Fibroblast of skin of scalp (primary cell): ENCODE results near the gene PIP4K2C.
"Not testable (repeated sequence)": the region's sequence is repeated elsewhere in the genome, so short reads cannot be mapped to it uniquely, and the experiment has no call there.

Experiments
- DNase-seq: peaks from one replicate; pipeline ENCODE4 v3.0.0-alpha.2; 2013

Gene PIP4K2C

DNA sequence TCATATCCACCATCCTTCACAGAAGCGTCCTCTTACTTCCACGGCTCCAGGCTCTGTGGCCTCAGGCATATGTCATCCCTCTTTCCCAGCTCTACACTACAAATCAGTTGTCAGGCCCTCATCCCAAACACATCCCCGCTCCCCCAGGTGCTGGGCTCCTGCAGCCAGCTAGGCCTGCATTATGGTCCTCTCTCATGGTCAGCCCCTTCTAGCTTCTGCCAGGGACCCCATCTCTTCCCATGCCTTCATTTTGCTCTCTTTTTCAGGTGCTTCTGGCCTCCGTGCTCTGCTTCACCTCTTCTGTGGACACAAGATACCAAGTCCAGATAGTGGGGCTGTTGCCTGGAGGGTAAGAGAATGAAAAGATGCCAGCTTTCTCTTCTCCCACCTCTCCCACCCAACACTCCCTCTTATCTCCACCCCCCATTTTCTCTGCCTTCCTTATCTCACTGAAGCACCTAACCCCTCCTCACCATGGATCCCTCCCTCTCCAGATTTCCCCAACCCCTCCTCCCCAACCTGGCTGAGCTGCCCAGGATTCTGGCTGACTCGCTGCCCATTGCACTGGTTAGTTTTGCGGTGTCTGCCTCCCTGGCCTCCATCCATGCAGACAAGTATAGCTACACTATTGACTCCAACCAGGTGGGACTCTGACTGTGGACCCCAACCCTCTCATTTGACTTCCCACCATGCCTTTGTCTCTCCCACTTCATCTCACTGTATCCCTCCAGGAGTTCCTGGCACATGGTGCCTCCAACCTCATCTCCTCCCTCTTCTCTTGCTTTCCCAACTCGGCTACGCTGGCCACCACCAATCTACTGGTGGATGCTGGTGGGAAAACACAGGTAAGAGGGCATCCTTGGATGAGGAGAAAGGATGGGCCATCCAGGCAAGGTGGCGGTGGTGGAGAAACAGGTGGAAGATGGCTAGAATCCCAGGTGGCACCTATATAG is 31.6 kb downstream of the PIP4K2C start:
- no peak for DNase-seq

DNA sequence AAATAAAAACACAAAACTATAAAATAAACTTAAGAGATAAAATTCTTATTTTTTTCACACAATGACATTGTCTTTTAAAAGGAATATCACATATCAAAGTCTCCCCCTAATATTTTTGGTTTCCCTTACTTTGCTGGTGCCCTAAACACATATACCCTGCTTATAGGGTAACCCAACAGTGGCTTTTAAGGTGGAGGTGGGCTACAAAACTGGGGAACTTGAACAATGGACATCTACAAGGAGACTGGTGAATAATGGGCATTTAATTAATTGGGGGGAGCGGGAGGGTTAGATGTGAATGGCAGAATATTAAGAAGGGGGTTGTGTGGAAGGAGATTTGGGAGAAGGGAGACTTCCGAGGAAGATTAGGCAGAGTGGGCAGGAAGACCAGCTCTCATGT is 32.4 kb downstream of the PIP4K2C start:
- no peak for DNase-seq

DNA sequence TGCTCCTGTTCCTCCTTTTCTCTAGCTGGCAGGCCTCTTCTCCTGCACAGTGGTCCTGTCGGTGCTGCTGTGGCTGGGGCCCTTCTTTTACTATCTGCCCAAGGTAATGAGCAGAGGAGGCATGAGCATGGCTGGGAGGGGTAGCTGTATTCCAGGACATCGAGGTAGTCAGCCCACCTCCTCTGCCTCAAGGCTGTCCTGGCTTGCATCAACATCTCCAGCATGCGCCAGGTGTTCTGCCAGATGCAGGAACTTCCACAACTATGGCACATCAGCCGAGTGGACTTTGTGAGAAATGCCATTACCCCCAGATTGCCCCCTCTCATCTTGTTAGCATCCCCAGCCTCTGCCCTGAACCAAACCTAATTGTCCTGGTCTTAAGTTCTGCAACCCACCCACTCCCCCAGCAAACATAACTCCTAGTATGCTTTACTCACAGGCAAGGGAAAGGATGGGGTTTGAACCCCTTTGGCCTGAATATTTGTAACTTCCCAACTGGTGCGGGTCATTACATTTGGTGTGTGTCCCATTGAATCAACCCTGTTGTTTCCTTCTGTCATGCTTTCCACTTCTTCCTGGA is 32.9 kb downstream of the PIP4K2C start:
- no peak for DNase-seq

DNA sequence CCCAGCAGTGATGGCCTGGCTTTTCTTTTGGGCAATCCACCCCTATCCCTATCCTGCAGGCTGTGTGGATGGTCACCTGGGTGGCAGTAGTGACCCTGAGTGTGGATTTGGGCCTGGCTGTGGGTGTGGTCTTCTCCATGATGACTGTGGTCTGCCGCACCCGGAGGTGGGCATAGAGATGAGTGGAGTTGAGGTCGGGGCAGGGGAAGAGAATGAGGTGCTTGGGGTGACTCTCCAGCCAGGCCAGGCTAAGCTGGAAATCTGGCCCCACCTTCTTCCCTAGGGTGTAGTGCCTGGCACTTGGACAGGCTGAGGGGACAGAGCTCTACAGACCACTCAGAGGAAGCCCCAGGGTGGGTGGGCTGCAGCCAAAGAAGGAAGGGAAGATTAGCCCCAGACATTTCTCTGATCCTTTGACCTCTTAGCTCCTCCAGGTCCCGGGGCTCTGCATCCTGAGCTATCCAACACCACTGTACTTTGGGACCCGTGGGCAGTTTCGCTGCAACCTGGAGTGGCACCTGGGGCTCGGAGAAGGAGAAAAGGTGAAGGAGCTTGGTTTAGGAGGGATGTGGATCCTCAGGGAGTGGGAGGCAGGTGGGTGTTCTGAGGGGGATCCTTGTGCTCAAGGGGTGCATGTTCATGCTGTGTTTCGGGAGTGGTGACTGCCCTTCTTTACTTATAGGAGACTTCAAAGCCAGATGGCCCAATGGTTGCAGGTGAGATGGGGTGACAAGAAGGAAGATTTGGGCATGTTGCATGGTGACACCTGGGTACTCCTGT is 33.6 kb downstream of the PIP4K2C start:
- no peak for DNase-seq

DNA sequence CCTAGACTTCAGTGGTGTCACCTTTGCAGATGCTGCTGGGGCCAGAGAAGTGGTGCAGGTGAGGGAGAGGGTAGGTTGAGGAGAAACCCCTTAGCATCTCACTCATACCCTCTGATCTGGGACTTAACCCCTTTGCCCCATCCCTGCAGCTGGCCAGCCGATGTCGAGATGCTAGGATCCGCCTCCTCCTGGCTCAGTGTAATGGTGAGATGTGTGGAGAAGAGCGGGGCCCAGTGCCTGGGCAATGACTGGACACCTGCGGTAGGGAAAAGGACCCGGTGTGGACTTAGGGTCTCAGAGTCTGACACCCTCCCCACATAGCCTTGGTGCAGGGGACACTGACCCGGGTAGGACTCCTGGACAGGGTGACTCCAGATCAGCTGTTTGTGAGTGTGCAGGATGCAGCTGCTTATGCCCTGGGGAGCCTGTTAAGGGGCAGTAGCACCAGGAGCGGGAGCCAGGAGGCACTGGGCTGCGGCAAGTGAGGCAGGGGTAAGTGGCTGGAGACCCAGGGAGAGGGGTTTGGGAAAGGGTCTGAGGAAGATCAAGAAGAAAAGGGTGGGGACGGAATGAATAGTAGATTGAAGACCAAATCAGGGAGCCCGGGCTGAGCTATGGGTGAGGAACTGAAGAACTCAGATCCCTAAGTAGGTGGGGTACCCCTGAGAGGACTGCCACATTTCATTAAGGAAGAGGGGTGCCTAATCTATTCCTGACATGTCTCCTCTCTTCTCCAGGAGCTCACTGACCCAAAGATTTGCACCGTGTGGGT is 34.5 kb downstream of the PIP4K2C start:
- DNase-seq, result no peak

DNA sequence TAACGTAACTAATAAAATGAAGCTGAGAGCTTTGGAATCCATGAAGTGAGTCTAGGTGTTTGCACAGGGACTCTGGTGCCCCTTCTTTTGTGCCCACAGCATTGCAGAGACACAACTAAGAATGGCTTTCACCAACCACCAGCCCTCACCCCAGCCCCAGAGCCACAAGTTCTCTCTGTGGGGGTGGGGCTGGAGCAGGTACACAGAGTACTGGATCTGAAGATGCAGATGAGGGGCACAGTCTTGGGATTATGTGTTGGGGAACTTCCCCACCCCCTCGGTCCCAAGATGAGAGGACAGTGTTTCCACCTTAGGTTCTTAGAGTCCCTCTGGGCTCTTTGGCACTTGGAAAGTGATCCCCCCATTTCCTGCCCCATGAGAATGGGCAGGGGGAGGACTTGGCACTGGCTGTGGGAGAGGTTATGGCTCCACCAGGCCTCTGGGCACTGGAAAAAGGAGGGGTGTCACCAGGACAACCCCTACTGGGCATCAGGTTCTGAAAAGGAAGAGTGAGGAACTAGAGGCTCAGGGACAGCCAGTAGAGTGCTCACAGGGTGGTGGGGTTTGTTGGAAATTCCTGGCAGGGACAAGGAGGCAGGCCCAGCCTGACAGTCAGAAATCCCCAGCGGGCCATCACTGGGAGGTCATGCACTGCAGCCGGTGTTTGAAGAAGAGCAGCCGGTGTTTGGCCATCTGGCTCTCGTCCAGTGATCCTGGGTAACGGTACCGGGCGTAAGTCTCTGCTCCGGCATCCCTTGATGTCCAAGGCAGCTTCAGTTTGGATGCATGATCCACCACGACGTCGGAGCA is 35.3 kb downstream of the PIP4K2C start:
- DNase-seq, result no peak

DNA sequence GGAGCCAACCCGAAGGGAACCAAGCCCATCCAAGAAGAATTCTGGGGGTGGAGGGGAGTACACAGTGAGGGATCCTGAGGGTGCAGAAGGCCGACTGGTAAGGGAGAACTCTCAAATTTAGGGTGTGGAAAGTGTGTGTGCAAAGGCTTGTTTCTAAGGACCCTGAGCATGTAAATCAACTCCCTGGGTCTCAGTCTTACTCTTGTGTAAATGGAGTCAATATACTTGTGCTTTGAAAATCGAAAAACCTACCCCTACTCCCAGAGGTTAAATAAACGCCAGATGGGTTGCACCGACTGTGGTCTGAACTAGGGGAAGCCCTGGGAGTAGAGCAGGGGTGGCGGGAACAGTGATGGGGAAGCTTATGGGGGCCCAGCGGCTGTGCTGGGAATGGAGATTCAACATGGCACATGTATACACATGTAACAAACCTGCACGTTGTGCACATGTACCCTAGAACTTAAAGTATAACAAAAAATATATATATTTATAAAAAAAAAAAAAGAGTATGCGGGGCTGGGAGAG is 36.0 kb downstream of the PIP4K2C start:
- no peak for DNase-seq

DNA sequence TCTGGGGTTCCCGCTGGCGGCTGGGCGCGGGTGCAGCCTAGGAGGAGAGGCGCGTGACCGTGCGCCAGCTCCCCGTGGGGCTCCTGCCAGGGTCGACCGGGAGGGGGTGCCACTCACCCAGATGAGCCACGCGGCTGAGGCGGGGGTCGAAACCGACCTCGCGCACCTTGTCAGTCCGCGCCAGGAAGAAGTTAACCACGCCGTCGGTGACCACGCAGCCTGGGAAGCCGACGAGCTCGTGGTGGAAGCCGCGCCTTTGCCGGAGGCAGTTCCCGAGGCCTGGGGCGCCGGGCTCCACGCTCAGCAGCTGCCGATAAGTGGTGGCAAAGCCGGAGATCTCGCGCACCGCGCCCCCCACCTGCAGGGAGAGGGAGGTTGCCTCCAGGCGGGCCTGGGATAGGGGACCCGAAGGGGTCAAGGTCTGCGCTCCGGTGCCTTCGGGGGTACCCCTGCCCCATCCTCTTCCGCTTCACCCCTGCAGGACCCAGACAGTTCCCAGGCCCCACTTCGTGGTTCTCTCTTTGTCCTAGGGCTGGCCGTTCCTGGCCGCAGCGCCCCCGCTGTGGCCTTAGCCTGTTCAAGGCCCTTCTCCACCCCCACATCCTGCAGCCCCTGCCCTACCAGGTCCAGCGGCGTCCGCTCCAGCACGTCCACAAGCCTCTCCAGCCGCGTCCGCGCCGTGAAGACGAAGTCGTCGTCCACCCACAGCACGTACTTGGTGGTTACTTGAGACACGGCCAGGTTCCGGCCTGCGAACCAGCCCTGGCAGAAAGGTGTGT is 36.7 kb downstream of the PIP4K2C start:
- DNase-seq, result no peak

DNA sequence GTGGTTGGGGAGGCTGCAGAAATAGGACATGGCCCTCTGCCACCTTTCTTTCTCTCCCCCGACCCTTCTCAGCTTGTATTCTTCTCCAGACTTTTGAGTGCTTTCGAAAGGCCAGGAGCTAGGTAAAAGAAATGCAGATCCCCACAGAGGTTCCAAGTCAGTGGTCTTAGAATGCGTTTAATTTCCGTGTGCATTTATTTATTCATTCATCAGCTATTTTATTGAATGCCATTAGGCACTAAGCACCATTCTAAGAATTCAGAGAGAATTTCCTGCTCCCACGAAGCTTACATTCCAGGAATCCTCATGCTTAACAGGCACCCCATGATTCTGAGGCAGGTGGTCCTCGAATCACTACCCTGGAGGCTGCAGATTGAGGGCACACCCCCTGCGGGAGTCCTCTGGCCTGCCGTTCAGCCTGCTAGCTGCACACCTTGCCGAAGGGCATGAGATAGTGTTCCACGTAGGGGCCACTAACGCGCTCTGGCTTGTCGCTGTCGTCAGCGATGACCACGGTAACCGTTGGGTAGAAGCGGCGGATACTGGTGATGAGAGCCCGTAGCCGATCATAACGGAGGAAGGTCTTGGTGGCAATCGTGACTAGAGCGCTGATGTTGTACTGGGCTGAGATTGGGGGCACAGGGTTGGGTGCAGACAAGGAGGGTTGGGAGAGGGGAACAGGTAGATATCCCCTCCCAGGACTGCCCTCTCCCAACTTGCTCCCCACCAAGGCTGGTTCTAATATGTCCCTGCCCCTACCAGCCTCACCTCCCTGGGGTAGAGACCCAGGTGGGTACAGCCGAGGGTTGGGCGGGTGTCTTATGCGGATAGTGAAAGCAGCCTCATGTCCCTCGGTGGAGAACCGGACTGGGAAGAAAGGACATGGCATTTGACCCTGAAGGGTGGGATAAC is 37.5 kb downstream of the PIP4K2C start:
- DNase-seq, result no peak

DNA sequence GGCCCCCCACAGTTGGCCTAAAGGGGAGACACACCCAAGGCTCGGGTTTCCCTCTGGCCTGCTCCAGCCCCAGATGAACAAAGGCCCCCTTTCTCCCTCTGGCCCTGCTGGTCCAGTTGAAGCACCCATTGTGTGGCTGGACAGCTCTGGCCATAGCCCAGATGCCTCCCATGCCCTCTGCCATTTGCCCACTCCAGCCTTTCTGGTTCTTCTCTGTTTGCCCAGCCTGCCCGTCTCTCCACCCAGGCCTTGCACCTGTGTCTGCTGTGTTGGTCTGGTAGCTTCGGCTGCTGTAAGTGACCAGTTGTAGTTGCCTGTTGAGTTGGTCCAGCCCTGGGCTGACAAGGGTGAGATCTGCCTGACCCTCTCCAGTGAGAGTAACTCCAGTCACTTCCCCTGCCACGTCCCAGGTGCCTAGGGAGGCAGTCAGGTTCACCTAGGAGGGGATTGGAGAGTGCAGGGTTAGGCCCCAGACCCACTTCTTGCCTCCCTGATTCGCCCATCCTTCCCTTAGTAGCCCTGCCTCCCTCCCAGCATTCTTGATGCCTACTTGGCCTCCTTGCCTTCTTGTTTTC is 39.0 kb downstream of the PIP4K2C start:
- DNase-seq, result no peak

DNA sequence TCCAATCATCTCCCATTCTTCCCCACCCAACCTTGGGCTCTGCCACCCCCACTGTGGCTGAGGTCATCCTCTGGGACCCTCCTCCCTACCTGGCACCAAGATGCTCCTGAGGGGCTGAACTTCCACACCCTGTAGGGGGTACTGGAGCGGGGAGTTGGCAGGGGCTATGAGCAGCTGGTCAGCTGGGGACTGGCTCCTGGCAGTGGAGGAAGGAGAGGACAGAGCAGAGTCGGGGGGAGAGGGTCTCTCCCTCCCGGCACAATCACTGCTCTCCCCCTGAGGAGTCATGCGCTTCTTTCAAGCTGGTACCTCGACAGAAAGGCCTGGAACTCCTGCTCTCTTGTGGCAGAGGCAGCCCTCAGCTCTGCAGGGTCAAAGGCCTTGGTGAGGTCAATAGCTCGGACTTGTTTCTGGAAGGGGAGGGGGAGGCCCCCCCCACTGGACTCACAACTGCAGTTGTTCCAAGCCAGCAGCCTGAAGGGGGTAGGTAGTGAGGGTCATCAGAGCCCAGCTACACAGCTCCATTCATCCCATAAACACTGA is 40.0 kb downstream of the PIP4K2C start:
- no peak for DNase-seq

DNA sequence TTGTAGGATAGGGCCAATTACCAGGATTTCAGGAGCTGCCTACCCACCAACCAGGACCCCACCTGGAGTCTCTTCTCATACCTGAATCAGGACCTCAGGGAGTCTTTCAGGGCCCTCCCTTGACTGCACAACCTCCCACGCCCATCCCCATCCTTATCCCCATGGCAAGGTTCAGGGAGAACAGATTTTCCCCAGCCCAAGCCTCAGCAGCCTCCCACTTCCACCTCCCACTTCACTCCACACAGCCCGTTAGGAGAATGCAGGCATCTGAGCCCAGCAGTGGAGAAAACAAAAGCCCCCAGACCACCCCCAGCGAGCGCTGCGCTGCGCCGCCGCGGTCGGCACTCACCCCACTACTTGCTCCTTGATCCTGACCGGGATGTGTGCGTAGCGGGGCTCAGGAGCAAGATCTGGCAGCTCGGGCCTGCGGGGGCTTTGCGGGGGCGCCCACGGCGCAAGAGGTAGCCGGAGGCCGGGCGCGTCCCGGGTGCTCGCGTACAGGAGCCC is 40.6 kb downstream of the PIP4K2C start:
- no peak for DNase-seq

DNA sequence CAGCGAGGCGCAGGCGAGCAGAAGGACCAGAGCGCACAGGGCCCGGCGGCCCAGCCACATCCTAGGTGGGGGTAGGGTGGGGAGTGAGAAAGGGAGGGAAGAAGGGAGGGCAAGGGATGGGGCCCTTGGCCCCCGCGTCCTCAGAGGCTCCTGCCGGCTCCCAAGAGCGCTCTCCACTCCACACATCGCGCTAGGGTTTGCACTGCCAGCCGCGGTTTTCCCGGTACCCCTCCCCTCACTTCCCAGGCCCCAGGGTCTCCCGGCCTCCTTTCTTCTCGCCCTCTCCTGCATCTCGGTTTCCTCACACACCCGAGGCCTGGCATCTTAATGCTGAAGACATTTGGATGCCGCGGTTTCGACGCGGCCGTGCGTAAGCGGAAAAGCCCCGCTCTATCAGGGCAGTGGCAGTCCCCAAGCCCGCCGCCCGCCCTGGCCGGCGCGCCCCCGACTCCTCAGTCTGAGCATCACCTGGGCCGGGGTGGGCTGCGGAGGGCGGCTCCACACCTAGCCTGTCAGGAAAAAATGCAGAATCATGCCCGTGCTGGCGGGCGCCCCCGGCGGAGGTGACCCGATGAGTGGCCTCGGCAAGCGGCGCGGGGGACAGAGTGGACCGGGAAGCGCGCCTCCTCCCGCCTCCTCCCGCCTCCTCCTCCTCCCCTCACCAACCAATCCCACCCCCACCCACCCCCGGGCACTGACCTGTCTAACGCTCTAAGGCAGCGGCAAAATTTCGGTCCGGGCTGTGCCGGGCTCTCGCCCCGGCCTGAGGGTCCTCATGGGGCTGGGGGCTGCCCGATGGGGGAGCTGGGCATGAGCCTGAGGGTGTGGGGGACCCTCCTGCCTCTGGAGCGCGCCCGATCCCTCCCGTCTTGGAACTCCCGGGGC is 41.3 kb downstream of the PIP4K2C start:
- DNase-seq, result no peak

DNA sequence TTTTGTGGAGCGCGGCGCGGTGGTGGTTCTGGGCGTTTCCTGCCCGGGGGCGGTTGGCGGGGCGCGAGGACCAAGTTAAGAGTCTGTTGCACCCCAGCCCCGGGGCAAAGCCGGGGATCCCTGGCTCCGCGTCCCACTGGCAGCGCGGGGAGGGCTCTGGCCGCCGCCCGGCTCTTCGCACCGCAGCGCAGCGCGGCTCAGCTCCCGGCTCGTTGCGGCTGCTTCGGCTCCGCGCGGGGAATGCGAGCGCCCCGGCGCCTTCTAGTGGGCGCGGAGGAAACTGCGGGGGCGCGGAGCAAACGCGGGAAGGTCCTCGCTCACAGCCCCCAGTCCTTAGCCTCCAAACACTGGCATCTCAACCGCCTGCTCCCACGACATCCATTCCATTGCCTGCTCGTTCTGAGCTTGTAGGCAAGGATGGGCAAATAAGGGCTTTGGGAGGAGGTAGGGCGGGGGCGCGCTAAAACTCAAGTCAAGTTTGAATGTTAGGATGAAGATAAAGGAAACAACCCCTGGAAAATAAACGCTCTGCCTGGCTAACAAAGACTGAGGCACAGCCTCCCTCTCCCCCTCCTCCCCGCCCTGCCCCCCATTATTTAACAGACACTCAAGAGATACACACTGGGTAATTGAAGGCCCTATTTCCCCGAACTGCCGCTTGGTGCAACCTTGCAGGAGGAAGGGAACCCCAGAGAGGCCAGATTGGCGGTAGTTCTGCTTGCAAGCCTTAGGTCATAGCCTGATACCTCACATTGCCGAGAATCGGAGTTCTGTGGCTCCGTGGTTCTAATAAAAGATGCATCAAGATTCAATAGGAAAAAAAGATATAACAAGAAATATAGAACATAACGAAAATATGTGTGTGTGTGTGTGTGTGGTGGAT is 42.2 kb downstream of the PIP4K2C start, which contains the start of gene B4GALNT1:
Gene B4GALNT1, minus strand, starts transcription at position 244 of the 883 bp plus-strand sequence. CDS start 1,069 bp downstream, outside the sequence.
- peak; percentile 61 for DNase-seq

DNA sequence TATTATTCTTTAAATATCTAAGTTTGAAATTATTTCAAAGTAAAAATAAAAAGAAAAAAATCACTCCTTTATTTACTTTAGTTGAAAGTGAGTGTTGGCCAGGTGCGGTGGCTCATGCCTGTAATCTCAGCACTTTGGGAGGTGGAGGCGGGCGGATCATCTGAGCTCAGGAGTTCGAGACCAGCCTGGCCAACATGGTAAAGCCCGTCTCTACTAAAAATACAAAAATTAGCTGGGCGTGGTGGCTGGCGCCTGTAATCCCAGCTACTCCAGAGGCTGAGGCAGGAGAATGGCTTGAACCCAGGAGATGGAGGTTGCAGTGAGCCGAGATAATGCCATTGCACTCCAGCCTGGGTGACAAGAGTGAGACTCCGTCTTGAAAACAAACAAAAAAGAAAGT is 45.7 kb downstream of the PIP4K2C start:
- DNase-seq, result not testable (repeated sequence)

DNA sequence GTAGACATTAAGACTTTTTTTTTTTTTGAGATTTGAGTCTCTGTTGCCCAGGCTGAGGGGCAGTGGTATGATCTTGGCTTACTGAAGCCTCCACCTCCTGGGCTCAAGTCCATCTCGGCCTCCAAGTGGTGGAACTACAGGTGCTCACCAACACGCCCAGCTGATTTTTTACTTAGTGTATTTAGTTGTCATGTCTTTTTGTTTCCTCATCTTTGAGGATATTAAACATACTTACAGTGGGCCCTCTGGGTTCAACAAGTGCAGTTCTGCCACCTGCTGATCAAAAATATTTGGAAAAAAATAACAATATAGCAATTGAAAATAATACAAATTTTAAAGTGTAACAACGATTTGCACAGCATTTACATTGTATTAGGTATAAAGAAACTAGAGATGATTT is 46.4 kb downstream of the PIP4K2C start:
- no peak for DNase-seq
